Activated CD8-positive, alpha-beta memory T cell treated with anti-CD3 and anti-CD28 coated beads for 36 hours (primary cell): ENCODE measurements around the gene TIMM22. TPM values are rescaled to one million over a fixed set of nuclear protein-coding genes. Genes with fewer than 3 reads are reported as not detected.
"Not testable (repeated sequence)": the region's sequence is repeated elsewhere in the genome, so short reads cannot be mapped to it uniquely, and the experiment has no call there.

Experiments
- CTCF ChIA-PET: fragments of 350-600 bp; sonication (Branson Sonifier 250); formaldehyde crosslinking; loops from one replicate; lab custom pipeline; 2021; ENCODE audit warnings: antibody characterized with exemption; lab: Charles Lee
- POLR2A ChIA-PET: fragments of 350-600 bp; sonication (Branson Sonifier 250); formaldehyde crosslinking; loops from one replicate; lab custom pipeline; 2021; ENCODE audit warnings: antibody characterized with exemption; lab: Charles Lee
- total RNA-seq, 2 experiments: library from RNA; stranded (reverse); gene quantifications; one replicate each; pipeline ENCODE4 v1.2.3, GENCODE V29; 2021

TIMM22 gene
- total RNA-seq, 2 experiments from 2014 or later: 18.9 to 19.1 TPM

DNA sequence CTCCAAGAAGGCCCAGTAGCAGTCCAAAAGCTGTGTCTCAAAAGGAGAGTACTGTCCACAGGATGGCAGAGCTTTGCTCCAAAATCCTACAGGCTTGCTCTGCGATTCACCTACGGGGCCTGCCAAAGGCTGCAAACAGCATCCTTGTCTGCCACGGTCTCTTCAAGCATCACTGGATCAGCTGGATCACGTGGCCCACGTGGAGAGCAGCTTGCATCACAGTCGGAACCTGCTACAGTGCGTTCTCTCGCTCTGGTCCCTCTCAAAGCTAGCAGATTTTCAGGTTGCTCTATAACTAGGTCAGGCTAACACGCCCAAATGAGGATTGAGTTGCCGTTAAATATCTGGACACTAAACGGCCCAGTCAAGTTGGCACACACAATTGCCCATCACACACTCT lies 8.4 kb upstream of the TIMM22 start:
- CTCF ChIA-PET: interaction anchor here (0.5 to 1.5 kb wide), 3 partner anchors 16 to 193 kb away, joined by 3 to 6 read pairs (median 4); no protein-coding TSS in a partner anchor
- POLR2A ChIA-PET: no interaction called here

DNA sequence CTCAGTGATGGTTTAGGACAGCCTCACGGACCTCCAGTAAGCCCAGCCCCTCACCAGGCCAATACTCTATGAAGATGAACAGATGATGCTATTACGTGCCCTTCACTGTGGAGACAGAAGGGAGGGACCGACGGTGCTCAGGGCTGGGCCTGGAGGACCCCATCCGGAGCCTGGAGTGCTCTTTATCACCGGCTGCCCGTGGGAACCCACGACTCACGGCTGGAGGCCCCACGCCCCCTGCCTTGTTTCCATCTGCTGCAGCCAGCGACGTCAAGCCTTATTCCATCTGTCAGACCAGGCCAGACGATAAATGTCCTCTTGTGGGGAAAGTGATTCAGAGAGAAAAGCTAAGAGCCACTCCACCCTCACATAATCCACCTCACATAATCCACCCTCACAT lies 4.0 kb upstream of the TIMM22 start:
- ChIA-PET CTCF (interaction anchor here (0.6 kb wide), 1 partner anchor 302 kb away, joined by 3 read pairs; no protein-coding TSS in a partner anchor), POLR2A (no interaction called here)

DNA sequence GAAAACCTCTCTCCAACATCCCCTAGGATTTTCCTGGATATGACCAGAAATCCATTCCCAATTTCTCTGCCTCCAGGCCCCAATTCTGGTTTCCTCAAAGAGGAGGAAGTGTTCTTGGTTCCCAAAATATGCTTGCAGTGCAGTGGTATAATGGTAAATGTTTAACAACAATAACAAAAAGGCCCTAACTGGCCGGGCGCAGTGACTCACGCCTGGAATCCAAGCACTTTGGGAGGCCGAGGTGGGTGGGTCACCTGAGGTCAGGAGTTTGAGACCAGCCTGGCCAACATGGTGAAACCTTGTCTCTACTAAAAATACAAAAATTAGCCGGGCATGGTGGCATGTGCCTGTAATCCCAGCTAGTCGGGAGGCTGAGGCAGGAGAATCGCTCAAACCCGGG lies 1.6 kb upstream of the TIMM22 start:
- CTCF ChIA-PET: interaction anchor here (1.5 to 2.3 kb wide), 2 partner anchors 202 to 213 kb away, joined by 6 to 14 read pairs; partner anchors contain the start of genes GLOD4 and MRM3
- POLR2A ChIA-PET: not testable (repeated sequence)

DNA sequence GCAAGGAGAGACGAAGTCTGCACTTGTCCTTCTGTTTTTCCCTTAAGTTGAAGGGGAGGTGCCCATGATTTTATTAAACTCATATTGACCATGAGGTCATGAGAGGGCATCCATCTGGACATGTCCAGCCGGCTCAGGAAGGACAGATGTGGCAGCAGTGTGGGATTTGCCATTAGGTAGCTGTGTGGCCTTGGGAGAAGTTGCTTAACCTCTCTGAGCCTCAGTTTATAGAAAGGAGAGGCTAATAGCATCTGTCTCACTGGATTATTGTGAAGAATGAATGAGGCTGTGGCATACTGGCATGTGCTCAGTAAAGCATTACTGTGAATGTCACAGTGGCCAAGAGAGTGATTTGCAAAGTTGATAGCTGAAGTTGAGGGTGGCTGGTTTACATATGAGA lies 1.2 kb downstream of the TIMM22 start:
- ChIA-PET POLR2A (no interaction called here), CTCF (interaction anchor here (1.5 to 2.4 kb wide), 2 partner anchors 17 kb away, joined by 8 to 18 read pairs; no protein-coding TSS in a partner anchor)

DNA sequence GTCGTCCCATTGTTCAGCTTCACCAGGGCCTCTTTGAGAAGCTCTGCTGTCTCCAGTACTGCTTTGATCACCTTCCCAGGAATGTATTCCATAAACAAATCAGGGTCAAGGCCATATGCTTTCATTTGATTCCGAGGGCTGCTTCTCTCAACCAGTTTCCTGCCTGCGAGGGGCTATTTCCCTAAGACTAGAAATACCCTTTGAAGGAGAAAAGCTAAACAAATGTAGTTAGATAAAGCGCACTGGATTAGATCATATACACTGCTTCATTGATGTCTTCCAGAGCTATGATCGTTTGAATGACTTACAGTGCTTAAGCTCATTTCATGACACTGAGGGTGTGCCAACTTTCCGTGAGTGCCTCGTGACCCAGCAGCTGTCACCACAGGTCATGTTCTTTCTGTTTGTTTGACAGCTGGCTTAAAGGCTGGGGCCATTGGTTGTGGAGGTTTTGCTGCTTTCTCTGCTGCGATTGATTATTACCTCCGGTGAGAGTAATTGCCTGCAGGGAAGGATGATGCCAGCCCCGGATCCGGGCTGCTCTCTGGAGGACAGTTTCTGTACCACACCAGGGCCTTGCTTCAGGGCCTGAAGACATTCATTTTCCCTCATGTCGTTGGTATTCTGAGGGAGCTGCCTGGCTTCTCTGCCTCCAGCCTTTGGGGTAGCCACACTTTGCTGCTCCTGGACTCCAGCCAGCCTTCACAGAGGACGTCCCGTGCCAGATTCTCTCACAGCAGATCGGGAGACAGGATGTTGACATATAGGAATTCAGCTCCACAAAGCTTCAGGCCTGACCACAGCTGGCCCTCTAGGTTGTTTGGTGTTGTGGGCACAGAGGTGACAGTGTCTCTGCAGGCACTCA lies 3.9 kb downstream of the TIMM22 start:
- CTCF ChIA-PET: interaction anchor here (0.6 to 1.5 kb wide), 4 partner anchors 22 to 219 kb away, joined by 3 to 5 read pairs (median 4); partner anchors contain the start of genes GLOD4, MRM3 and NXN

DNA sequence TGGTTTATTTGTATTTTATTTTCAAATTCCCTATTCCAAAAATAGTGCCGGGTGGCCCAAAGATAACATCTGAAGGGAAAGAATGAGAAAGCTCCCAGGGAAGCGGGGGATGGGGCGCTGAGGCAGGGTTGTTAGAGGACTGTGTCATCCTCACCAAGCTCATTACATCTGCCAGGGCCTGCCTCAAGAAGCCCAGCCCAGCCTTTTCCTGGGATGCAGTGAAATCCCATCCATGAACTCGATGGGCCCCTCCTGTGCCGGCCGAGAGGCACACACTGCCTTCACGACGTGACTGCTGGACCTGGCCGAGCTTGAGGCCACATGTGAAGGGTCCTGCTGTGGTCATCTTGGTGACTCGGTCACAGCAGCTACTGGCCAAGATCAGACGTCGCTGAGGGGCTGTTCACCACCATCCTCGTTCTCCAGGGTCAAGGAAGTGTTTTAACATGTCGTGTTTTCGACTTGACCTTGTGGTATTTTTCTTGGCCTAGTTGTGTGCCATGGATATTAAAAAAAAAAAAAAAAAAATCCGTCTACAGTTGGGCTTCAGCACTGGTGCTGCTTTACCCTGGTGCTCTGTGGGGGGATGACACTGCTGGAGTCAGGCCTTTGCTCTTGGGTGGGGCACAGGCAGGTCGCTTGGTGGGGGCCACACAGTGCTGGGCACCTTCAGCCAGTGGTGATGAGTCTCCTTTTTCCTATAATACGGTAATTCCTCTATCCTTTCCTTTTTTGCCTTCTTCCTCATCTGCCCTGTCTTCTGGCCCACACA lies 4.9 kb downstream of the TIMM22 start:
- ChIA-PET POLR2A (interaction anchor here (0.7 kb wide), 1 partner anchor 267 kb away, joined by 5 read pairs; no protein-coding TSS in a partner anchor), CTCF (interaction anchor here (0.7 to 1.5 kb wide), 3 partner anchors 216 to 280 kb away, joined by 3 to 5 read pairs (median 4); partner anchors contain the start of genes GLOD4 and MRM3)

More for the DNA sequence above, 3.9 kb downstream of the TIMM22 start:
- POLR2A ChIA-PET: interaction anchor here (0.6 kb wide), 1 partner anchor 248 kb away, joined by 5 read pairs; no protein-coding TSS in a partner anchor

DNA sequence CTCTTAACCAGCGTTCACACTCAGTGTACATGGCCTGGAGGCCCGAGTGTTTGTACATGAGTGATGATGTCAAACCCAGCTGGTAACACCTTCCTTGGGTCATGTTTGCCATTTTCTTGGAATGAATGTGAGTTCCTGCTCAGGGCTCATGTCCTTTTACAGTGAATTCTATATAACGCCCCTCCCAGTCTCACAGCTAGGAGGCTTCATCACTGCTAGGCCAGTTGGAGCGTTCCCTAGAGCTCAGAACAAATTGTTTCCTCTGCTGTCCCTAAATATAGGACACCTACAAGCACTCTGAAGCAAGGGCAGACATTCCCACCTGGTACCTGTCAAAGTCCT lies 5.5 kb downstream of the TIMM22 start:
- ChIA-PET POLR2A (no interaction called here), CTCF (no interaction called here)

DNA sequence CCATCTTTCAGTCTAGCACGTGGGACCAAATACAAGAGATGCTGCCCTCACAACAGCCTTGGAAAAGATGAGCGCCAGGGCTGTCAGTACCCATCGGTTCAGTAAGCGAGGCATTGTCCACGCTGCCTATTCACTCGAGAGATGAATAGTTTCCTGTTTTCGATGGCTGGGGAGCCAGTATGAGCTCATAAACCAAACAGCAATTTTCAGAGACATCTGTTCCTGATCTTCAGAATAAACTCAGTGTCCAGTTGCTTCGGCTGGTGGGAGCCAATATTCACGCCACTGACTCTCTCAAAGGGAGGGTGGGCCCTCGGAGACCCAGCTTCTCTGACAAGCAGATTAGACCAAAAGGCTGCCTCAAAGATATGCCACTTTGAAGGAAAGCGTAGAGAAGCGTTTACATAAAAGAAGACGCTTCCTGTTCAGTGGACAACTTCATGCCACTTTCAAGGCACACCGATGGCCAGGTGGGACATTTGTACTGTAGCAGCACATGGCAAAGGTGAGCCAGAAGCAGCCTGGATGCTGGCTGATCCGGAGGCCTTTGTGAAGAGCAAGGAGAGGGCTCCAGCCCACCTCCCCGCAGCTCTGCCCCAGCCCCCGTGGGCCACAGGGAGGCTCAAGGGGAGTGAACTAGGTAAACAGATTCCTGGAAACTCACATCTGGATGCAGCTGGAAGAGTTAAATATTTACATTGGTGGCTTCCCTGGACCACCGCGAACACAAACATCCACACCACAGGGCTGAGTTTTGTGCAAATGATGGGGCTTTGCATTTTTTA lies 6.0 kb downstream of the TIMM22 start:
- CTCF ChIA-PET: no interaction called here

DNA sequence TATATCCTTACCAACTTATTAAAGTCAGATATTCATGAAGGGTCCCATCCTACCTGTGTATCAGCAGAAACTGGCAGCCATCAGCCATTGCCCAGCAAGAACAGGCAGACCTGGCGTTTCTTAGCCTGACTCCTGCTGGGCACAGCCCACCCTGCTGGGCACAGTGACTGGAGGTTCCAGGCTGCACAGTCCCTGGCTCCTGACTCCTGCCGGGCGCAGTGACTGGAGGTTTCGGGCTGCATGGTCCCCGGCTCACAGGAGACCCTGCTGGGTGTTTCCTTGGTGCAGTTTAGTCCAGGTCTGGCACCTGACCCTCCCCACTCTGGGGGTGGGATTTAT lies 6.7 kb downstream of the TIMM22 start:
- ChIA-PET POLR2A (no interaction called here), CTCF (no interaction called here)

More for the DNA sequence above, 6.0 kb downstream of the TIMM22 start:
- POLR2A ChIA-PET: no interaction called here

DNA sequence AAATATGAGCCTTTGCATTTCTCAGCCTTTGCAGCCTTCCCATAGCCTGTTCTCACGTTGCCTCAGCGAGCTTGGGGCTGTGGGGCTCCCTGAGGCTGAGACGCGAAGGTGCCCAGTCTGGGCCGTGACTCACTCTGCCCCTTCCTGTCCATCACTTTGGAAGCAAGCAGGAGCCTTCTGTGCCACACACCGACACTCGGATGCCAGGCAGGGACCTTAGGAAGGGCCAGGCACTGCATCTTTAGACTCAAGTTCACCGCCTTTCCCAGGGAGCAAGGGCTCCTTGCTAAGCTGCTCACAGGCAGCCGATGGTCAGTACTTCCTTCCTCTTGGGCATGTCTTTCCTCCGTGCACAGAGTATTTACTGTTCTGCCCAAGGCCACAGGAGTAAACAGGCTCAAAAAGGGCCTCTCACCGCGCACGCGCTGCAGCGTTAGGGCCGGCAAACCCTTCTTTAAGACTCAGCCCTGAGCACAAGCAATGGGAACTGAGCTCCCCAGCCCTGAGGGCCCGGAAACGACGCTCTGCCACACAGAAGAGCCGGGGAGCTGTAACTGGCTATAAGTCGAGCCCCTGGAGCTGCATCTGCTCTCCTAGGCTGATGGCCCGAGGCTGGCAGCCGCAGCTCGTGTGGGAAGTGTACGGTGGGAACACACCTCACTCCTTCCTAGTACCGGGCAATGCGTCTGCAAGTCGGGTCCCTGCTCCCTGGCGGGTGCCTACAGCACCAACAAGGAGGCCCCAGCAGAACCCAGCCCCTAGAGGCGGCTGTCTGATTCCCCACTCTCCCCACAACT lies 7.2 kb downstream of the TIMM22 start:
- POLR2A ChIA-PET: interaction anchor here (0.5 kb wide), 1 partner anchor 229 kb away, joined by 4 read pairs; no protein-coding TSS in a partner anchor
- CTCF ChIA-PET: interaction anchor here (0.9 kb wide), 1 partner anchor 8 kb away, joined by 3 read pairs; the partner anchor contains the start of gene TIMM22

DNA sequence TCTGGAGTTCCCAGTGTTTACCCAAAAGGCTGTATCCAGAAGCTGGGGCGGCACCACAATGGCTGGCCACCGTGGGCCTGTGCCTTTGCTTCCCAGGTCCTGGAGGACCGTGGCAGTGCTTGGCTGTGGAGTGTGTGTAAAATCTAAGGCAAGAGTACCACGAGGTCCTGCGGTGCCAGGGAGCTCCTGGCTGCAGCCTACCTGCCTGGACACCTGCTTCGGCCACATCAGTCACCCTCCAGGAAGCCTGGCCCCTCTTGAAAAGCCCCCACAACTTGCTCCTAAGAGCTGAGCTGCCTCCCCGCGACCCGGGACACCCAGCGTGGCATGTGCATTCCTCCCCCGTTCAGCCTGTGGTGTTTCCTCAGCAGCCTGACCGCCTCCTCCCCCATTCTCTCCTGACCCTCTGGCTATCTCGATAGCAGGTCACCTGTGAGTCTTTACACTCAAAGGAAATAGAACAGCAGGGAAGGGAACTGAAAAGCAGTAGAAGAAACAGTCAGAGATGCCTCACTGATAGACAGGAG lies 7.9 kb downstream of the TIMM22 start:
- ChIA-PET POLR2A (interaction anchor here (0.5 kb wide), 1 partner anchor 230 kb away, joined by 4 read pairs; no protein-coding TSS in a partner anchor), CTCF (interaction anchor here (0.9 kb wide), 1 partner anchor 8 kb away, joined by 3 read pairs; the partner anchor contains the start of gene TIMM22)

DNA sequence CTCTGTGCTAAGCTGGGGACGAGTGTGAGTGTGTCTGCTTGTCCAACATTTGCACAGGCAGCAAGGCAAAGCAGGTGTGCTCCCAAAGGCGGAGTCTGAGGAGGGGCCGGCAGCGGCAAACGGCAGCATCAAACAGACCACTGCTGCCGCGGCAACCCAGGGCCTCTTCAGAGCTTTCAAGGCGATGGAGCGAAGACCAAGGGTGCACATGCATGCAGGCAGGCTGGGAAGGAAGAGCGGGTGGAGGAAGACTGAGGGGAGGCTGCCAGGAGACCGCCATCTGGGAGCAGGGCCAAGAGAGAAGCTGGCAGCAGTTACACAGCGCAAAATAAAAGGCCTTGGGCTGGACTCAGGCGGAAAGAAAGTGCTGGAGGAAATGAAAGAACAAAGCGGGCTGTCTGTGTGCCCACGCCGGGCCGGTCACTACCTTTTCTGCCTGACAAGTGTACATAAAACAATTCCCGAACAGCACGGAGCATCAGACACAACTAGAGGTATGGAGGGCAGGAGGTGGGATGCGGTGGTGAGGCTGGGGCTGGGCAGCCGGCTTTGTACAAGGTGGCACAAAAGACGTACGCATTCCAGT lies 8.5 kb downstream of the TIMM22 start:
- ChIA-PET POLR2A (no interaction called here), CTCF (no interaction called here)

DNA sequence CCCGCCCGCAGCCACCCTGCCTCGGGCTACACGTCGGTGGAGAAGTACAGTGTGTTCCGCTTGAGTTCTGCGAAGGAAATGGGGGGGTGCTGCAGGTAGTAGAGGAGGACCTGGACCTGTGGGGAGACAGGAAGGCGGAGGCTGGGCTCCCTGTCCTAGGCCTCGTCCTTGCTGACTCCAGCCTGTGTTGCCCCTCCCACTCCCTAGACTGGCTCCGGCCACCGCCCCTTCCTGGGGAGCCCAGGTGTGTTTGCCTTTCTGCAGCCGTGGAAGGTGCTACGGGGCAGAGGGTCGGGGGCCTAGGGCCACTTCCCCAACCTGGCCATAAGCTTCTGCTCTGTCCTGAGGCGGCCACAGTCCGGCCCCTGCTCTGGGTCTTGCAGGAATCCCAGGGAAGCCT lies 9.1 kb downstream of the TIMM22 start:
- ChIA-PET POLR2A (no interaction called here), CTCF (no interaction called here)

DNA sequence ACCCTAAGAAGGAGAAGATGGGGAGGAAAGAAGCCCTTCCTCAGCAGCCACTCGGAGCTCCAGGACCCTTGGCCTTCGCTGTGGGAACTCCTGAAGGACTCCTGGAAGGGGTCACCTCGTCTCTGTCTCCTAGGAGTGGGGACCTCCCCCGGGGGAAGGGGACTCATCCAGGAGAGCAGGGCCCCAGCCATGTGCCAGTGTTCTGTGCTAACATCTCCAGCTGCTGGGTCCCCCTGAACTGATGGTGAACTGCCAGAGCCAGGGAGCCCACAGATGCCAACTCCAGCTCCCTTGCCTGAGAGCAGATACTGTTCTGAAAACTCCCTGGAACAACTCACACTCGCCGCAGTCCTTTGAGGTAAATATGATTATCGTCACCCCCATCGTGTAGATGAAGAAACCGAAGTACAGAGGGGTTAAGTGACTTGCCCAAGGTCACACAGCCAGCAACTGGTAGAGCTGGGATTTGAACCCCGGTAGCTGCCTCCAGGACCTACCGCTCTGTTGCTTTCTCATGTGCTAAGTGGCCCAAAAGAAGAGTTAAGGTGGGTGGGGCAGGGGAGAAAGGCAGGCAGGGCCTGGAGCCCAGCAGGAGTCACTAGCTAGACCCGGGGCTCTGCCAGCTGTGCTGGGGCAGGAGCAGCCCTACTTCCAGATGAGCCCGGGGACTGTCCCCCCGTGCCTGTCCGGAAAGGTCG lies 10.5 kb downstream of the TIMM22 start:
- ChIA-PET CTCF (interaction anchor here (1.2 kb wide), 1 partner anchor 10 kb away, joined by 3 read pairs; the partner anchor contains the start of gene TIMM22), POLR2A (no interaction called here)

DNA sequence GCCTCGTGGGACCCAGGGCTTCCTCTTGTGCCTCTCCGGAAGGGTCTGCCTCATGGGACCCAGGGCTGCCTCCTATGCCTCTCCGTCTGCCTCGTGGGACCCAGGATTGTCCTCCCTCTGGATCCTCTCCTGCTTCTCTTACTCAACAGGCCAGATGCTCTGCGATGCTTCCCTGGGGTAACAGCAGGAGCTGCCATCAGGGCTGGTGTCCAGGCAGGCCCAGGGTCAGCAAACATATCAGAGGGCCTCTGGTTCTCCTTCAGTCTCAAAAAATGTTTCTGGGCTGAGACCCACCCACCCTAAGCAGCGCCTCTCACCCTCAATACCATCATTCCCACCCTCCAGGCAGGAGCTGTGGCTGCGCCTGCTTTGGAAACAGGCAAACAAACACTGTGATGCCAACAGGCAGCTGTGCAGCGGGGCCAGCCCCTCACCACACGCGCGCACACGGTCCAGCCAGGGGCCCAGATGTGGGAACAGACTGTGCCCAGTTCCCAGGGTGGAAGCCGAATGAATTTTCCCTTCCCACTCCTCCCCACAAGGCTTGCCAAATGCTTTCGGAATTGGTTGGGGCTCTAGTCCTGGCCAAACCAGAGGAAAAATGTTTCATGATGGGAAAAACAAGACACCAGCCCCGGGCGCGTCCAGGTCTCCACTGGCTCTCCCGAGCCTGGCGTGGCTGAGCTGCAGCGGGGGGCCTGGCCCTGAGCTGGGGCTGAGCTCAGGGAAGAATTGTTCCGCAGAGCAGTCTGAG lies 11.3 kb downstream of the TIMM22 start:
- POLR2A ChIA-PET: no interaction called here
- CTCF ChIA-PET: interaction anchor here (1.2 kb wide), 1 partner anchor 11 kb away, joined by 3 read pairs; the partner anchor contains the start of gene TIMM22
